HepG2 (cell line): ENCODE data around the gene GCNT3. TPM values are rescaled to one million over a fixed set of nuclear protein-coding genes. Genes with fewer than 3 reads are reported as not detected.

Experiments
- ARNTL ChIP-seq: sonication (generic); formaldehyde crosslinking; IDR thresholded peaks from 2 replicates; pipeline ENCODE4 v1.4.0; 2020; ENCODE audit warnings: mild to moderate bottlenecking, missing genetic modification reagents
- DNMT3B ChIP-seq: conservative IDR thresholded peaks from 2 replicates; pipeline ENCODE4 v1.6.1; 2016; ENCODE audit warnings: missing biosample characterization, control low read depth
- HMG20B ChIP-seq: conservative IDR thresholded peaks from 2 replicates; pipeline ENCODE4 v1.6.1; 2016; ENCODE audit warnings: missing genetic modification reagents, missing compliant biosample characterization
- KDM1A ChIP-seq: IDR thresholded peaks from 2 replicates; pipeline ENCODE4 v1.6.1; 2016; ENCODE audit warnings: missing compliant biosample characterization
- KMT2A ChIP-seq: sonication (generic); formaldehyde crosslinking; IDR thresholded peaks from 2 replicates; pipeline ENCODE4 v1.4.0; 2020; ENCODE audit warnings: missing genetic modification reagents
- MBNL3 ChIP-seq: fragments of 250-450 bp; sonication (Bioruptor Pico); conservative IDR thresholded peaks from 2 replicates; pipeline ENCODE4 v1.8.0; 2022; ENCODE audit warnings: mild to moderate bottlenecking, inconsistent platforms
- MIER2 ChIP-seq: IDR thresholded peaks from 2 replicates; pipeline ENCODE4 v1.6.1; 2016; ENCODE audit warnings: missing biosample characterization, missing genetic modification reagents
- NKX3-1 ChIP-seq: sonication (generic); formaldehyde crosslinking; IDR thresholded peaks from 2 replicates; pipeline ENCODE4 v1.5.0; 2020; ENCODE audit warnings: missing genetic modification reagents
- SRSF9 ChIP-seq: fragments of 200-400 bp; formaldehyde crosslinking; IDR thresholded peaks from 2 replicates; pipeline ENCODE4 v1.6.1; 2018; ENCODE audit warnings: borderline replicate concordance, mild to moderate bottlenecking, low read depth, low read length; ENCODE audit not compliant: insufficient read depth, poor library complexity, severe bottlenecking
- TAF15 ChIP-seq: fragments of 200-400 bp; formaldehyde crosslinking; IDR thresholded peaks from one replicate; pipeline ENCODE4 v1.6.1; 2018; ENCODE audit warnings: mild to moderate bottlenecking, low read depth, low read length; ENCODE audit not compliant: poor library complexity, severe bottlenecking
- TBP ChIP-seq: sonication (generic); formaldehyde crosslinking; IDR thresholded peaks from 2 replicates; pipeline ENCODE4 v1.5.0; 2020; ENCODE audit warnings: missing genetic modification reagents
- TGIF2 ChIP-seq: IDR thresholded peaks from 2 replicates; pipeline ENCODE4 v1.6.1; 2016; ENCODE audit warnings: control low read depth, missing compliant biosample characterization
- ZKSCAN1 ChIP-seq: fragments of 150-350 bp; IDR thresholded peaks from 2 replicates; pipeline ENCODE4 v1.6.1; 2014; ENCODE audit warnings: low read length
- ZMAT3 ChIP-seq: sonication (generic); formaldehyde crosslinking; conservative IDR thresholded peaks from 2 replicates; pipeline ENCODE4 v1.7.0; 2021; ENCODE audit warnings: missing genetic modification reagents
- ZNF563 ChIP-seq: sonication (generic); formaldehyde crosslinking; IDR thresholded peaks from 2 replicates; pipeline ENCODE4 v1.8.0; 2022; ENCODE audit warnings: mild to moderate bottlenecking, moderate library complexity, missing genetic modification reagents
- ZNF766 ChIP-seq: sonication (generic); formaldehyde crosslinking; IDR thresholded peaks from 2 replicates; pipeline ENCODE4 v1.5.0; 2020; ENCODE audit warnings: missing genetic modification reagents, borderline replicate concordance
- polyA plus RNA-seq, 8 experiments: library from polyadenylated mRNA; depleted of rRNA in 3 of 8; stranded (reverse) in 7 of 8; unstranded in 1 of 8; fragments of >200 nt; fragmentation: Illumina TruSeq in 4 of 8; extraction: Trizol in 4 of 8; gene quantifications; 2 replicates each; pipeline versions ENCODE4 v1.2.1 to v1.2.3, GENCODE V29; 2011 to 2016; ENCODE audit warnings: low read depth in 4 of 8, missing spikeins in 1 of 8, mixed read lengths in 1 of 8; ENCODE audit not compliant: insufficient read depth in 1 of 8
- total RNA-seq, 5 experiments: library from RNA; depleted of rRNA; stranded (reverse); fragments of >200 nt; fragmentation: Illumina TruSeq; extraction: Trizol; gene quantifications; 2 replicates each; pipeline ENCODE4 v1.2.3, GENCODE V29; 2016; ENCODE audit warnings: low read depth in 1 of 5
- TF ChIP-seq, protein P1 (sequence below): sonication (generic); formaldehyde crosslinking; IDR thresholded peaks from 2 replicates; pipeline ENCODE4 v1.5.0; 2020; ENCODE audit warnings: mild to moderate bottlenecking, missing genetic modification reagents
- TF ChIP-seq, protein P2 (sequence below): sonication (generic); formaldehyde crosslinking; conservative IDR thresholded peaks from 2 replicates; pipeline ENCODE4 v1.8.0; 2022; ENCODE audit warnings: mild to moderate bottlenecking, moderate library complexity, missing genetic modification reagents
- TF ChIP-seq, protein P3 (sequence below): sonication (generic); formaldehyde crosslinking; IDR thresholded peaks from 2 replicates; pipeline ENCODE4 v1.4.0; 2020; ENCODE audit warnings: missing genetic modification reagents
- TF ChIP-seq, protein P4 (sequence below): sonication (generic); formaldehyde crosslinking; IDR thresholded peaks from 2 replicates; pipeline ENCODE4 v1.8.1; 2023; ENCODE audit warnings: missing genetic modification reagents, mild to moderate bottlenecking, borderline replicate concordance
- TF ChIP-seq, protein P5 (sequence below), 2 experiments: sonication (generic) in 1 of 2; formaldehyde crosslinking in 1 of 2; IDR thresholded peaks; 2 replicates each; pipeline versions ENCODE4 v1.4.0 to v1.6.1; 2018 to 2020; ENCODE audit warnings: missing genetic modification reagents in 2 of 2, borderline replicate concordance in 1 of 2, low read depth in 1 of 2, mild to moderate bottlenecking in 1 of 2, missing biosample characterization in 1 of 2

The GCNT3 gene
- total and polyA plus RNA-seq, 2 of the 13 experiments (the other 11 are each of a cell fraction or from before 2014, with no cell fraction given) = 6.8 to 9.8 TPM

DNA sequence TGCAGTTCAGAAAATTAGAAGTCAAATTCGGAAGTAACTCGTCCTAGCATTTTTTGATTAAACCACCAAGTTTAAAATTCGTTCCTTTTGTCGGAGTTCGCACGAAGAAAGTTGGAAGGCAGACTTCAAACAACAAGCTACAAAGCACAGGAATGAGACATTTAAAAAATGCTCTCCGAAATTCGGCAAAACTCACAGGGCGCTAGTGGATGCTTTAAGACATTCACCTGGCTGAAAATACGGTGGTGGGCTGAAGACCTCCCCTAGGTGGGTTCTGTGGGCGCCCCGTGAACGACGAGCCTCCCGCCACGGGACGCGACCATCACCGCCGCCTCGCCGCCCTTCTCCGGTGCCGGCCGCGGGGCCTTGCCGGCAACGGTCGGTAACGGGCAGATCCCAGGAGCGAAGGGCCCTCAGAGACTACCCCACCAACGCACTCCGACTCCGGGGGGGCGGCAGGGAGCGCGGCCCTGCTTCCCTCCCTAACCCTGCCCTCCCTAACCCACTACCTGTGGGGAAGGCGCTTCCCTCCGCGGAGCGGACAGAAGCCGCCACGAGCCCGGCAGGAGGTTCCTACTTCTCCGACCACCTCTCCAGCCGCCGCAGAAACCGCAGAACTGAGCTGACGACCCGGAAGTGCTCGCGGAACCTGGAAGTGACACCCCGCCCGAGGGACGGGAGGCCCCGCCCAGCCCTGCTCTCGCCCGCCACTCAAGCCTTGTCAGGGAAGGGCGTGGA, 45.5 kb downstream of the GCNT3 start, which contains the start of gene GTF2A2 (continued):
- TF ChIP-seq, protein P1, sequence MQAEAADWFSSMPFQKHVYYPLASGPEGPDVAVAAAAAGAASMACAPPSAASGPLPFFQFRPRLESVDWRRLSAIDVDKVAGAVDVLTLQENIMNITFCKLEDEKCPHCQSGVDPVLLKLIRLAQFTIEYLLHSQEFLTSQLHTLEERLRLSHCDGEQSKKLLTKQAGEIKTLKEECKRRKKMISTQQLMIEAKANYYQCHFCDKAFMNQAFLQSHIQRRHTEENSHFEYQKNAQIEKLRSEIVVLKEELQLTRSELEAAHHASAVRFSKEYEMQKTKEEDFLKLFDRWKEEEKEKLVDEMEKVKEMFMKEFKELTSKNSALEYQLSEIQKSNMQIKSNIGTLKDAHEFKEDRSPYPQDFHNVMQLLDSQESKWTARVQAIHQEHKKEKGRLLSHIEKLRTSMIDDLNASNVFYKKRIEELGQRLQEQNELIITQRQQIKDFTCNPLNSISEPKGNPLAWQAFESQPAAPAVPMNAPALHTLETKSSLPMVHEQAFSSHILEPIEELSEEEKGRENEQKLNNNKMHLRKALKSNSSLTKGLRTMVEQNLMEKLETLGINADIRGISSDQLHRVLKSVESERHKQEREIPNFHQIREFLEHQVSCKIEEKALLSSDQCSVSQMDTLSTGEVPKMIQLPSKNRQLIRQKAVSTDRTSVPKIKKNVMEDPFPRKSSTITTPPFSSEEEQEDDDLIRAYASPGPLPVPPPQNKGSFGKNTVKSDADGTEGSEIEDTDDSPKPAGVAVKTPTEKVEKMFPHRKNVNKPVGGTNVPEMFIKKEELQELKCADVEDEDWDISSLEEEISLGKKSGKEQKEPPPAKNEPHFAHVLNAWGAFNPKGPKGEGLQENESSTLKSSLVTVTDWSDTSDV = peak; percentile 91
- TF ChIP-seq ARNTL (CRISPR knock-in tag) (peak; percentile 64; the same call in 1 of the 2 replicates), SRSF9 (no peak), KDM1A (CRISPR knock-in tag) (no peak), ZMAT3 (peak; percentile 67; the same call in 1 of the 2 replicates), DNMT3B (CRISPR knock-in tag) (no peak; the same call in 1 of the 2 replicates), ZKSCAN1 (no peak), TBP (CRISPR knock-in tag) (no peak), KMT2A (CRISPR knock-in tag) (peak; percentile 98), MBNL3 (CRISPR knock-in tag) (no peak), TAF15 (peak; percentile 54), ZNF563 (CRISPR knock-in tag) (peak; percentile 74), MIER2 (CRISPR knock-in tag) (0 out of 2 replicates have a peak, but pooled peaks have one; percentile 48), ZNF766 (CRISPR knock-in tag) (no peak), HMG20B (CRISPR knock-in tag) (no peak), TGIF2 (no peak), NKX3-1 (no peak)
- TF ChIP-seq, protein P2, sequence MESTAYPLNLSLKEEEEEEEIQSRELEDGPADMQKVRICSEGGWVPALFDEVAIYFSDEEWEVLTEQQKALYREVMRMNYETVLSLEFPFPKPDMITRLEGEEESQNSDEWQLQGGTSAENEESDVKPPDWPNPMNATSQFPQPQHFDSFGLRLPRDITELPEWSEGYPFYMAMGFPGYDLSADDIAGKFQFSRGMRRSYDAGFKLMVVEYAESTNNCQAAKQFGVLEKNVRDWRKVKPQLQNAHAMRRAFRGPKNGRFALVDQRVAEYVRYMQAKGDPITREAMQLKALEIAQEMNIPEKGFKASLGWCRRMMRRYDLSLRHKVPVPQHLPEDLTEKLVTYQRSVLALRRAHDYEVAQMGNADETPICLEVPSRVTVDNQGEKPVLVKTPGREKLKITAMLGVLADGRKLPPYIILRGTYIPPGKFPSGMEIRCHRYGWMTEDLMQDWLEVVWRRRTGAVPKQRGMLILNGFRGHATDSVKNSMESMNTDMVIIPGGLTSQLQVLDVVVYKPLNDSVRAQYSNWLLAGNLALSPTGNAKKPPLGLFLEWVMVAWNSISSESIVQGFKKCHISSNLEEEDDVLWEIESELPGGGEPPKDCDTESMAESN (CRISPR knock-in tag) = peak; percentile 30; the same call in 1 of the 2 replicates
- TF ChIP-seq, protein P3, sequence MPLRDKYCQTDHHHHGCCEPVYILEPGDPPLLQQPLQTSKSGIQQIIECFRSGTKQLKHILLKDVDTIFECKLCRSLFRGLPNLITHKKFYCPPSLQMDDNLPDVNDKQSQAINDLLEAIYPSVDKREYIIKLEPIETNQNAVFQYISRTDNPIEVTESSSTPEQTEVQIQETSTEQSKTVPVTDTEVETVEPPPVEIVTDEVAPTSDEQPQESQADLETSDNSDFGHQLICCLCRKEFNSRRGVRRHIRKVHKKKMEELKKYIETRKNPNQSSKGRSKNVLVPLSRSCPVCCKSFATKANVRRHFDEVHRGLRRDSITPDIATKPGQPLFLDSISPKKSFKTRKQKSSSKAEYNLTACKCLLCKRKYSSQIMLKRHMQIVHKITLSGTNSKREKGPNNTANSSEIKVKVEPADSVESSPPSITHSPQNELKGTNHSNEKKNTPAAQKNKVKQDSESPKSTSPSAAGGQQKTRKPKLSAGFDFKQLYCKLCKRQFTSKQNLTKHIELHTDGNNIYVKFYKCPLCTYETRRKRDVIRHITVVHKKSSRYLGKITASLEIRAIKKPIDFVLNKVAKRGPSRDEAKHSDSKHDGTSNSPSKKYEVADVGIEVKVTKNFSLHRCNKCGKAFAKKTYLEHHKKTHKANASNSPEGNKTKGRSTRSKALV (CRISPR knock-in tag) = no peak
- TF ChIP-seq, protein P4, sequence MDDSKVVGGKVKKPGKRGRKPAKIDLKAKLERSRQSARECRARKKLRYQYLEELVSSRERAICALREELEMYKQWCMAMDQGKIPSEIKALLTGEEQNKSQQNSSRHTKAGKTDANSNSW (CRISPR knock-in tag) = peak; percentile 62; the same call in 1 of the 2 replicates
- TF ChIP-seq, protein P5, sequence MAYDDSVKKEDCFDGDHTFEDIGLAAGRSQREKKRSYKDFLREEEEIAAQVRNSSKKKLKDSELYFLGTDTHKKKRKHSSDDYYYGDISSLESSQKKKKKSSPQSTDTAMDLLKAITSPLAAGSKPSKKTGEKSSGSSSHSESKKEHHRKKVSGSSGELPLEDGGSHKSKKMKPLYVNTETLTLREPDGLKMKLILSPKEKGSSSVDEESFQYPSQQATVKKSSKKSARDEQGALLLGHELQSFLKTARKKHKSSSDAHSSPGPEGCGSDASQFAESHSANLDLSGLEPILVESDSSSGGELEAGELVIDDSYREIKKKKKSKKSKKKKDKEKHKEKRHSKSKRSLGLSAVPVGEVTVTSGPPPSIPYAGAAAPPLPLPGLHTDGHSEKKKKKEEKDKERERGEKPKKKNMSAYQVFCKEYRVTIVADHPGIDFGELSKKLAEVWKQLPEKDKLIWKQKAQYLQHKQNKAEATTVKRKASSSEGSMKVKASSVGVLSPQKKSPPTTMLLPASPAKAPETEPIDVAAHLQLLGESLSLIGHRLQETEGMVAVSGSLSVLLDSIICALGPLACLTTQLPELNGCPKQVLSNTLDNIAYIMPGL (CRISPR knock-in tag; IDR thresholded peaks at IDR 0.05; ENCODE audit: borderline replicate concordance in 1 of 2, low read depth in 1 of 2) = peak; percentile 81 to 87; a peak in 3 of 4 replicates
